ENCODE results near the gene SPEG.

SPEG gene

GRCh38 chr2:219545295-219545942, 110.8 kb downstream of the SPEG start:
- no peak for TF ChIP-seq CTCF (IDR thresholded peaks at IDR 0.05)

GRCh38 chr2:219545943-219546352, 111.3 kb downstream of the SPEG start:
- TF ChIP-seq CTCF (IDR thresholded peaks at IDR 0.05), result no peak

GRCh38 chr2:219547621-219548020, 113.0 kb downstream of the SPEG start:
- no peak for TF ChIP-seq CTCF (IDR thresholded peaks at IDR 0.05)
